GM18858 (cell line): ENCODE results near the gene CCDC15.
"Not testable (repeated sequence)": the region's sequence is repeated elsewhere in the genome, so short reads cannot be mapped to it uniquely, and the experiment has no call there.

ENCODE experiments used
- ATAC-seq: cut with Tn5 transposase; IDR thresholded peaks from one replicate; pipeline ENCODE4 v1.9.1; 2021; ENCODE audit not compliant: unreplicated experiment

CCDC15 gene

GRCh38 chr11:125079878-125080530 lies 126.0 kb downstream of the CCDC15 start:
- ATAC-seq, result no peak

- ATAC-seq, result no peak
Observed at GRCh38 chr11:125080531-125080911, 126.5 kb downstream of the CCDC15 start.

- no peak for ATAC-seq
Observed at GRCh38 chr11:125081098-125081798, 127.2 kb downstream of the CCDC15 start.

- ATAC-seq, result no peak
Observed at GRCh38 chr11:125082040-125082439, 128.0 kb downstream of the CCDC15 start.

- no peak for ATAC-seq
Observed at GRCh38 chr11:125082611-125083311, 128.8 kb downstream of the CCDC15 start.

- ATAC-seq, result no peak
Observed at GRCh38 chr11:125083312-125084056, 129.5 kb downstream of the CCDC15 start.

- no peak for ATAC-seq
Observed at GRCh38 chr11:125084057-125084416, 130.0 kb downstream of the CCDC15 start.

GRCh38 chr11:125084761-125085231 lies 130.8 kb downstream of the CCDC15 start:
- ATAC-seq, result no peak

- ATAC-seq, result no peak
Observed at GRCh38 chr11:125085301-125086081, 131.5 kb downstream of the CCDC15 start.

- no peak for ATAC-seq
Observed at GRCh38 chr11:125086633-125087296, 132.8 kb downstream of the CCDC15 start.

GRCh38 chr11:125088123-125088522 lies 134.1 kb downstream of the CCDC15 start:
- ATAC-seq, result no peak

- ATAC-seq, result no peak
Observed at GRCh38 chr11:125088576-125089455, 134.8 kb downstream of the CCDC15 start.

GRCh38 chr11:125089481-125089880 lies 135.5 kb downstream of the CCDC15 start:
- ATAC-seq, result not testable (repeated sequence)

GRCh38 chr11:125090151-125090550 lies 136.1 kb downstream of the CCDC15 start:
- ATAC-seq, result not testable (repeated sequence)

- ATAC-seq, result no peak
Observed at GRCh38 chr11:125090816-125091215, 136.8 kb downstream of the CCDC15 start.
